ENCODE data around the gene SLC5A5.

SLC5A5 gene

GRCh38 chr19:17855280-17856152 is 16.2 kb upstream of the SLC5A5 start:
- H3K36me3 ChIP-seq (ENCODE audit: control insufficient read depth in 2 of 2, insufficient read depth in 1 of 2, low read length in 2 of 2), result peaks cover 0 to 4% of the 10 kb centered on the region in 2 experiments; a peak in 1 of 3 replicates
- 0 out of 2 replicates have a peak, but pooled peaks cover 3% of the 10 kb centered on the region for H3K4me1 ChIP-seq (ENCODE audit: control insufficient read depth, insufficient read depth, low read length)
- CTCF ChIA-PET, result interaction anchor here (0.6 to 2.4 kb wide), 23 partner anchors 9 to 415 kb away, joined by 3 to 11 read pairs (median 4); no protein-coding TSS in a partner anchor
- H3K27ac ChIP-seq (ENCODE audit: extremely low read depth, low read depth, low read length), result no peak overlapping the region
- POLR2A ChIA-PET, result interaction anchor here (0.7 kb wide), 1 partner anchor 399 kb away, joined by 3 read pairs; no protein-coding TSS in a partner anchor
- H3K9me3 ChIP-seq (ENCODE audit: control insufficient read depth, insufficient read depth, low read depth, low read length), result no peaks in the 10 kb centered on the region
- no peak overlapping the region for H3K4me3 ChIP-seq (ENCODE audit: low read depth, low read length)
- no peak for TF ChIP-seq ZNF133 (tag by site-specific recombination; IDR thresholded peaks at IDR 0.05)
- TF ChIP-seq ZNF2 (tag by site-specific recombination; IDR thresholded peaks at IDR 0.05), result peak; percentile 62; the same call in 1 of the 2 replicates
- peak; percentile 95 for TF ChIP-seq ZNF654 (tag by site-specific recombination; IDR thresholded peaks at IDR 0.05; ENCODE audit: low read depth)
- TF ChIP-seq ZNF660 (tag by site-specific recombination; IDR thresholded peaks at IDR 0.05), result 0 out of 2 replicates have a peak, but pooled peaks have one; percentile 38
- TF ChIP-seq ZNF391 (tag by site-specific recombination; IDR thresholded peaks at IDR 0.05; ENCODE audit: borderline replicate concordance, low read depth), result 0 out of 2 replicates have a peak, but pooled peaks have one; percentile 15
- 0 out of 2 replicates have a peak, but pooled peaks have one; percentile 23 for TF ChIP-seq ZNF76 (tag by site-specific recombination; IDR thresholded peaks at IDR 0.05; ENCODE audit: borderline replicate concordance, low read depth)
- TF ChIP-seq HIC1 (tag by site-specific recombination; IDR thresholded peaks at IDR 0.05), result no peak
- peak; percentile 78 for TF ChIP-seq ZSCAN30 (tag by site-specific recombination; IDR thresholded peaks at IDR 0.05)
- TF ChIP-seq KLF17 (tag by site-specific recombination; IDR thresholded peaks at IDR 0.05), result 0 out of 2 replicates have a peak, but pooled peaks have one; percentile 47
- TF ChIP-seq ZBTB17 (tag by site-specific recombination; IDR thresholded peaks at IDR 0.05), result peak; percentile 46
- peak; percentile 34; the same call in 1 of the 2 replicates for TF ChIP-seq SP3 (tag by site-specific recombination; IDR thresholded peaks at IDR 0.05)
- TF ChIP-seq ZBTB44 (tag by site-specific recombination; IDR thresholded peaks at IDR 0.05), result no peak
- TF ChIP-seq, protein P1, sequence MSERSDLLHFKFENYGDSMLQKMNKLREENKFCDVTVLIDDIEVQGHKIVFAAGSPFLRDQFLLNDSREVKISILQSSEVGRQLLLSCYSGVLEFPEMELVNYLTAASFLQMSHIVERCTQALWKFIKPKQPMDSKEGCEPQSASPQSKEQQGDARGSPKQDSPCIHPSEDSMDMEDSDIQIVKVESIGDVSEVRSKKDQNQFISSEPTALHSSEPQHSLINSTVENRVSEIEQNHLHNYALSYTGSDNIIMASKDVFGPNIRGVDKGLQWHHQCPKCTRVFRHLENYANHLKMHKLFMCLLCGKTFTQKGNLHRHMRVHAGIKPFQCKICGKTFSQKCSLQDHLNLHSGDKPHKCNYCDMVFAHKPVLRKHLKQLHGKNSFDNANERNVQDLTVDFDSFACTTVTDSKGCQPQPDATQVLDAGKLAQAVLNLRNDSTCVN (tag by site-specific recombination; optimal IDR thresholded peaks at IDR 0.05), result peak; percentile 6
- 0 out of 2 replicates have a peak, but pooled peaks have one; percentile 25 for TF ChIP-seq WT1 (tag by site-specific recombination; IDR thresholded peaks at IDR 0.05)
- no peak for TF ChIP-seq ZNF555 (tag by site-specific recombination; conservative IDR thresholded peaks at IDR 0.05)
- no peak for TF ChIP-seq ZNF558 (tag by site-specific recombination; IDR thresholded peaks at IDR 0.05)
- no peak for TF ChIP-seq ZNF777 (tag by site-specific recombination; IDR thresholded peaks at IDR 0.05; ENCODE audit: borderline replicate concordance)
- TF ChIP-seq, protein P2, sequence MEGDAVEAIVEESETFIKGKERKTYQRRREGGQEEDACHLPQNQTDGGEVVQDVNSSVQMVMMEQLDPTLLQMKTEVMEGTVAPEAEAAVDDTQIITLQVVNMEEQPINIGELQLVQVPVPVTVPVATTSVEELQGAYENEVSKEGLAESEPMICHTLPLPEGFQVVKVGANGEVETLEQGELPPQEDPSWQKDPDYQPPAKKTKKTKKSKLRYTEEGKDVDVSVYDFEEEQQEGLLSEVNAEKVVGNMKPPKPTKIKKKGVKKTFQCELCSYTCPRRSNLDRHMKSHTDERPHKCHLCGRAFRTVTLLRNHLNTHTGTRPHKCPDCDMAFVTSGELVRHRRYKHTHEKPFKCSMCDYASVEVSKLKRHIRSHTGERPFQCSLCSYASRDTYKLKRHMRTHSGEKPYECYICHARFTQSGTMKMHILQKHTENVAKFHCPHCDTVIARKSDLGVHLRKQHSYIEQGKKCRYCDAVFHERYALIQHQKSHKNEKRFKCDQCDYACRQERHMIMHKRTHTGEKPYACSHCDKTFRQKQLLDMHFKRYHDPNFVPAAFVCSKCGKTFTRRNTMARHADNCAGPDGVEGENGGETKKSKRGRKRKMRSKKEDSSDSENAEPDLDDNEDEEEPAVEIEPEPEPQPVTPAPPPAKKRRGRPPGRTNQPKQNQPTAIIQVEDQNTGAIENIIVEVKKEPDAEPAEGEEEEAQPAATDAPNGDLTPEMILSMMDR (tag by site-specific recombination; IDR thresholded peaks at IDR 0.05), result peak; percentile 97
- TF ChIP-seq ZNF629 (tag by site-specific recombination; IDR thresholded peaks at IDR 0.05), result peak; percentile 24; the same call in 1 of the 2 replicates
- TF ChIP-seq SP2 (tag by site-specific recombination; IDR thresholded peaks at IDR 0.05), result 0 out of 2 replicates have a peak, but pooled peaks have one; percentile 15
- TF ChIP-seq ZNF449 (tag by site-specific recombination; IDR thresholded peaks at IDR 0.05), result peak; percentile 88
- TF ChIP-seq OSR2 (tag by site-specific recombination; IDR thresholded peaks at IDR 0.05), result no peak
- TF ChIP-seq KLF8 (tag by site-specific recombination; IDR thresholded peaks at IDR 0.05), result peak; percentile 46; the same call in 1 of the 2 replicates
- TF ChIP-seq ZNF791 (tag by site-specific recombination; IDR thresholded peaks at IDR 0.05), result no peak
- peak; percentile 54; the same call in 1 of the 2 replicates for TF ChIP-seq SP7 (tag by site-specific recombination; IDR thresholded peaks at IDR 0.05)
- peak; percentile 23; the same call in 1 of the 2 replicates for TF ChIP-seq ZXDB (tag by site-specific recombination; IDR thresholded peaks at IDR 0.05)
- peak; percentile 78 for TF ChIP-seq ZEB2 (tag by site-specific recombination; IDR thresholded peaks at IDR 0.05)
